Endothelial cell of umbilical vein (primary cell): ENCODE measurements around the gene DXO. TPM values are rescaled to one million over a fixed set of nuclear protein-coding genes. Genes with fewer than 3 reads are reported as not detected.
"Not testable (repeated sequence)": the region's sequence is repeated elsewhere in the genome, so short reads cannot be mapped to it uniquely, and the experiment has no call there.

Experiments
- Bru-seq: library from RNA; stranded (reverse); fragments of 400-500 nt; gene quantifications from one replicate; lab custom pipeline; 2021; lab: Mats Ljungman, UMichigan
- BruChase-seq, 2 experiments: library from RNA; stranded (reverse); fragments of 400-500 nt; gene quantifications; one replicate each; lab custom pipeline; 2021; lab: Mats Ljungman, UMichigan
- BruUV-seq: library from RNA; stranded (reverse); fragments of 400-500 nt; replicated peaks from 2 replicates; lab custom pipeline; 2021; lab: Mats Ljungman, UMichigan
- CTCF ChIA-PET: fragments of 300-600, 350-600 bp; sonication (Branson Sonifier 250); formaldehyde crosslinking; loops from one replicate; lab custom pipeline; 2021; ENCODE audit warnings: antibody characterized with exemption, inconsistent platforms; lab: Charles Lee
- POLR2A ChIA-PET: fragments of 300-600, 350-600 bp; sonication (Branson Sonifier 250); formaldehyde crosslinking; loops from one replicate; lab custom pipeline; 2021; ENCODE audit warnings: antibody characterized with exemption, inconsistent platforms; lab: Charles Lee
- DNase-seq: peaks from one replicate; pipeline ENCODE4 v3.0.0-alpha.2; 2011; ENCODE audit warnings: low read depth, low spot score
- FAIRE-seq: peaks from 2 replicates; lab custom pipeline; 2011; peaks lifted over from hg19 to GRCh38; lab: Jason Lieb, UNC
- H2AFZ ChIP-seq: 2 replicates; pipeline ENCODE4 v1.6.0; 2012; ENCODE audit warnings: low read depth, low read length, control low read depth, inconsistent platforms
- H3K27ac ChIP-seq: 2 replicates; pipeline ENCODE4 v1.5.1; 2011; ENCODE audit warnings: low read depth, mild to moderate bottlenecking, control low read depth, low read length, moderate library complexity; ENCODE audit not compliant: insufficient read depth
- H3K27me3 ChIP-seq, 2 experiments: 2 replicates each; pipeline versions ENCODE4 v1.6.0 to v1.6.1; 2011; ENCODE audit warnings: low read length in 2 of 2, mixed read lengths in 1 of 2; ENCODE audit not compliant: control insufficient read depth in 2 of 2, insufficient read depth in 2 of 2
- H3K36me3 ChIP-seq, 2 experiments: 2 replicates in 1 of 2; 3 replicates in 1 of 2; pipeline ENCODE4 v1.5.1; 2011; ENCODE audit warnings: low read length in 2 of 2, mild to moderate bottlenecking in 1 of 2, moderate library complexity in 1 of 2; ENCODE audit not compliant: control insufficient read depth in 2 of 2, insufficient read depth in 2 of 2; ENCODE audit errors: extremely low read depth in 1 of 2
- H3K4me1 ChIP-seq: 3 replicates; pipeline ENCODE4 v1.5.1; 2011; ENCODE audit warnings: mild to moderate bottlenecking, low read length; ENCODE audit not compliant: control insufficient read depth, insufficient read depth; ENCODE audit errors: extremely low read depth
- H3K4me2 ChIP-seq: 2 replicates; pipeline ENCODE4 v1.6.1; 2011; ENCODE audit warnings: low read length, control low read depth, mixed read lengths; ENCODE audit not compliant: insufficient read depth
- H3K4me3 ChIP-seq, 3 experiments: fragments of 200-600 bp in 1 of 3; sonication (generic), shearing (Covaris generic) in 1 of 3; replicated peaks in 1 of 3; 2 replicates each; pipeline ENCODE4 v1.5.1; 2011 to 2016; ENCODE audit warnings: control low read depth in 3 of 3, low read length in 3 of 3, mild to moderate bottlenecking in 2 of 3, inconsistent platforms in 1 of 3, low read depth in 1 of 3, moderate library complexity in 1 of 3; ENCODE audit not compliant: insufficient read depth in 1 of 3
- H3K79me2 ChIP-seq: 2 replicates; pipeline ENCODE4 v1.6.0; 2012; ENCODE audit warnings: low read length, inconsistent platforms; ENCODE audit not compliant: control insufficient read depth, insufficient read depth
- H3K9ac ChIP-seq: replicated peaks from 2 replicates; pipeline ENCODE3; 2011; ENCODE audit warnings: low read length, control low read depth; ENCODE audit not compliant: insufficient read depth; ENCODE audit errors: extremely low read depth
- H3K9me1 ChIP-seq: replicated peaks from 3 replicates; pipeline ENCODE4 v1.6.0; 2011; ENCODE audit warnings: mild to moderate bottlenecking, low read length; ENCODE audit not compliant: control insufficient read depth, insufficient read depth; ENCODE audit errors: extremely low read depth
- H3K9me3 ChIP-seq: replicated peaks from 2 replicates; pipeline ENCODE4 v1.5.1; 2012; ENCODE audit warnings: low read length, inconsistent platforms; ENCODE audit not compliant: control insufficient read depth, insufficient read depth
- H4K20me1 ChIP-seq: replicated peaks from 2 replicates; pipeline ENCODE3; 2011; ENCODE audit warnings: mild to moderate bottlenecking, low read length; ENCODE audit not compliant: control insufficient read depth, insufficient read depth; ENCODE audit errors: extremely low read depth
- CTCF ChIP-seq, 2 donors: IDR thresholded peaks; 1 replicate in 1 of 2; 2 replicates in 1 of 2; pipeline ENCODE4 v1.5.1; 2011; ENCODE audit warnings: low read length in 2 of 2, mild to moderate bottlenecking in 2 of 2, moderate library complexity in 2 of 2, control low read depth in 1 of 2, inconsistent platforms in 1 of 2, low read depth in 1 of 2; ENCODE audit not compliant: insufficient read depth in 1 of 2; ENCODE audit errors: extremely low read depth in 1 of 2
- EZH2 ChIP-seq: IDR thresholded peaks from 2 replicates; pipeline ENCODE4 v1.6.1; 2012; ENCODE audit warnings: borderline replicate concordance, low read depth, mild to moderate bottlenecking, moderate library complexity, low read length, inconsistent platforms; ENCODE audit not compliant: severe bottlenecking
- FOS ChIP-seq: IDR thresholded peaks from 2 replicates; pipeline ENCODE4 v1.6.1; 2011; ENCODE audit warnings: mild to moderate bottlenecking, low read length, moderate library complexity, borderline replicate concordance; ENCODE audit not compliant: insufficient read depth
- GATA2 ChIP-seq: IDR thresholded peaks from 2 replicates; pipeline ENCODE4 v1.7.0; 2011; ENCODE audit warnings: low read depth, mild to moderate bottlenecking, moderate library complexity, mixed read lengths, low read length; ENCODE audit not compliant: insufficient read length, insufficient read depth
- JUN ChIP-seq: IDR thresholded peaks from 2 replicates; pipeline ENCODE4 v1.6.1; 2011; ENCODE audit warnings: borderline replicate concordance, low read depth; ENCODE audit not compliant: insufficient read length, insufficient read depth
- MYC ChIP-seq: IDR thresholded peaks from one replicate; pipeline ENCODE4 v1.6.1; 2011; ENCODE audit warnings: mild to moderate bottlenecking, low read depth, low read length
- POLR2A ChIP-seq: IDR thresholded peaks from 2 replicates; pipeline ENCODE4 v1.6.1; 2012; ENCODE audit warnings: low read depth, mild to moderate bottlenecking, control low read depth, low read length
- POLR2AphosphoS5 ChIP-seq: IDR thresholded peaks from 2 replicates; pipeline ENCODE4 v1.6.1; 2012; ENCODE audit warnings: low read depth, mild to moderate bottlenecking, control low read depth, low read length, moderate library complexity; ENCODE audit not compliant: insufficient read depth
- dilution Hi-C: fragments of 300-500 bp; cut with MboI; formaldehyde crosslinking; loops from one replicate; pipeline ENCODE4 v1.15.0; 2019; ENCODE audit warnings: low sequenced_read_pairs; ENCODE audit not compliant: extremely low pct_ligation_motif_present
- intact Hi-C: fragments of 100-400 bp; cut with micrococcal nuclease; formaldehyde crosslinking; loops from one replicate; pipeline ENCODE4 v1.10.0; 2022
- long read RNA-seq: library from polyadenylated mRNA; stranded (forward); transcript quantifications from one replicate; pipeline ENCODE4 v2.0.0, GENCODE V29; 2021
- polyA minus RNA-seq, 3 experiments: library from RNA; depleted of rRNA, polyadenylated mRNA; stranded (reverse); fragments of >200 nt; gene quantifications; 1 replicate in 1 of 3; 2 replicates in 2 of 3; pipeline ENCODE4 v1.2.3, GENCODE V29; 2011
- polyA plus RNA-seq, 4 experiments: library from polyadenylated mRNA; depleted of rRNA in 3 of 4; stranded (reverse) in 3 of 4; unstranded in 1 of 4; fragments of >200 nt; gene quantifications; 2 replicates each; pipeline versions ENCODE4 v1.2.1 to v1.2.3, GENCODE V29; 2011 to 2012; ENCODE audit warnings: missing spikeins in 1 of 4
- total RNA-seq: library from RNA; stranded (reverse); gene quantifications from 2 replicates; pipeline ENCODE4 v1.2.3, GENCODE V29; 2021
- TF ChIP-seq, protein P1 (sequence below): IDR thresholded peaks from 2 replicates; pipeline ENCODE4 v1.6.1; 2011; ENCODE audit not compliant: insufficient read depth, insufficient read length

Gene DXO
- 18.0 and 20.7 TPM in 2 replicates for total RNA-seq
- polyA plus RNA-seq, result 34.9 and 37.7 TPM in 2 replicates
- 22.0 and 23.5 TPM in 2 replicates for polyA plus RNA-seq (2011; cell fraction: cytosol; rRNA removed)
- polyA plus RNA-seq (2011; cell fraction: nucleus; rRNA removed), result 86.7 and 107 TPM in 2 replicates
- 12.2 and 15.6 TPM in 2 replicates for polyA plus RNA-seq (2012)
- 17.2 and 18.6 TPM in 2 replicates for polyA minus RNA-seq
- 10.3 TPM for polyA minus RNA-seq (2011; cell fraction: cytosol; rRNA and poly(A)+ RNA removed)
- 22.4 and 25.6 TPM in 2 replicates for polyA minus RNA-seq (2011; cell fraction: nucleus; rRNA and poly(A)+ RNA removed)
- percentile 60 among the genes with signal in this experiment for Bru-seq, nascent RNA
- BruChase-seq, experiment 1, labeled RNA remaining after a 6-hour chase, result percentile 78 among the genes with signal in this experiment
- BruChase-seq, experiment 2, labeled RNA remaining after a 2-hour chase, result percentile 70 among the genes with signal in this experiment
- long read RNA-seq, transcript DXO-201 (7 exons, 1,628 nt), result major isoform, 28 of 56 reads
- long read RNA-seq, partial matches to known transcripts, result 8 of 56 reads
- long read RNA-seq, other reads (novel, unspliced or antisense), result 14 of 56 reads

DNA sequence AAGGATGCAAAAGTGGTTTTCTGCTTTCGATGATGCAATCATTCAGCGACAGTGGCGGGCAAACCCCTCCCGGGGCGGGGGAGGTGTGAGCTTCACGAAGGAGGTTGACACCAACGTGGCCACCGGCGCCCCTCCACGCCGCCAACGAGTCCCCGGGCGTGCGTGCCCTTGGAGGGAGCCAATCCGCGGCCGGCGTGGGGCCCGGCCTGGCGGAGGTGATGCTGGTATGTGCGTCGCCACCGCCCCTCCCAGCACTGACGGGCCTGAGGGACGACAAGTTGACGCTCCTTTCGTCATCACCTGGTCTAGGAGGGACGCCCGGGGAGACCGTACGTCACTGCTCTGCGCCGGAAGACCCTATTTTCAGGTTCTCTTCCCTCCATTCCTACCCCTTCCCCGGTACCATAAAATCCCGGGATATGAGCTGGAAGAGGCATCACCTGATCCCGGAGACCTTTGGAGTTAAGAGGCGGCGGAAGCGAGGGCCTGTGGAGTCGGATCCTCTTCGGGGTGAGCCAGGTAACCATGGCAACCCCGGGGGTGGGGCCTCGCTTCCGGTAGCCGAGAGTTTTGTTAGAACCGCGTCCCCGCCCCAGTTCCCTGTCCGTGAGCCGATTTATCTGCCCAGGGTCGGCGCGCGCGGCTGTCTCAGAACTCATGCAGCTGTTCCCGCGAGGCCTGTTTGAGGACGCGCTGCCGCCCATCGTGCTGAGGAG, at the start of gene DXO:
Gene DXO (minus strand): TSS at position 146 of the 716 bp plus-strand sequence. CDS start 463 bp downstream, outside the sequence.
- Histone ChIP-seq H4K20me1 (no peaks in the 10 kb centered on the region), H3K4me2 (peak within 1 kb of the TSS; percentile 91), H3K9me3 (no peaks in the 10 kb centered on the region), H3K4me1 (peaks cover 17% of the 10 kb centered on the region), H3K4me3 (peak within 1 kb of the TSS; percentile 51 to 73 (median 63)), H3K79me2 (peaks cover 29% of the 10 kb centered on the region), H3K9ac (peak within 1 kb of the TSS; percentile 82), H3K9me1 (no peaks in the 10 kb centered on the region), H3K36me3 (peaks cover 5 to 24% of the 10 kb centered on the region in 2 experiments), H3K27me3 (no peaks in the 10 kb centered on the region), H2AFZ (peak within 1 kb of the TSS; percentile 61), H3K27ac (peak within 1 kb of the TSS; percentile 79)
- ChIA-PET POLR2A (interaction anchor here (0.5 kb wide), 1 partner anchor 371 kb away, joined by 4 read pairs; no protein-coding TSS in a partner anchor), CTCF (interaction anchor here (1.6 kb wide), 2 partner anchors 20 to 896 kb away, joined by 3 to 8 read pairs; no protein-coding TSS in a partner anchor)
- peak; percentile 98 for DNase-seq
- TF ChIP-seq EZH2 (no peak), CTCF (IDR thresholded peaks at IDR 0.05; ENCODE audit: extremely low read depth in 1 of 2, insufficient read depth in 1 of 2, low read depth in 1 of 2, low read length in 2 of 2) (no peak), GATA2 (no peak), MYC (no peak), POLR2AphosphoS5 (peak; percentile 14), POLR2A (no peak), JUN (no peak), FOS (no peak)
- TF ChIP-seq, protein P1, sequence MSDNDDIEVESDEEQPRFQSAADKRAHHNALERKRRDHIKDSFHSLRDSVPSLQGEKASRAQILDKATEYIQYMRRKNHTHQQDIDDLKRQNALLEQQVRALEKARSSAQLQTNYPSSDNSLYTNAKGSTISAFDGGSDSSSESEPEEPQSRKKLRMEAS, result peak; percentile 20
- peak; percentile 91 for FAIRE-seq
- no TSS peak for BruUV-seq
- intact Hi-C loops (loop anchor here (1.0 kb wide), 1 partner anchor 13 kb away; the partner anchor contains the start of gene SKIC2), dilution Hi-C loops (no loop called here)

DNA sequence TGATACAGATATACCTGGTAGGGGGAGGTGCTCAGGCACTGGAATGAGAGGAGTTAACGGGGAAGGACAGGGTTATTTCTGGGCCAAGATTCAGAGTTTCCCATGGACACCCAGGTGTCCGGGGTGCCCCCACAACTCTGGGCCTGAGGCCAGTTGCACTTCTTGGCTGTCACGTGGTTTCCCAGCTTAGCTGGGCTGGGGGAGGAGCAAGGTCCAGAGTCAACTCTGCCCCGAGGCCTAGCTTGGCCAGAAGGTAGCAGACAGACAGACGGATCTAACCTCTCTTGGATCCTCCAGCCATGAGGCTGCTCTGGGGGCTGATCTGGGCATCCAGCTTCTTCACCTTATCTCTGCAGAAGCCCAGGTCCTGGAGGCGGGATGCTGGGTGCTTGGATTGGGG, 42.6 kb upstream of the DXO start, which contains the start of gene C4B:
Gene C4B (plus strand): TSS at position 249 of the 400 bp plus-strand sequence. CDS start 51 bp downstream, at position 300.
- POLR2A ChIA-PET, H3K36me3 ChIP-seq, FAIRE-seq, H3K9me3 ChIP-seq, dilution Hi-C loops, BruUV-seq, H2AFZ ChIP-seq, H3K79me2 ChIP-seq, H3K4me1 ChIP-seq, H3K4me2 ChIP-seq, H3K4me3 ChIP-seq, CTCF ChIA-PET, H4K20me1 ChIP-seq, H3K27ac ChIP-seq, DNase-seq, H3K9ac ChIP-seq, H3K9me1 ChIP-seq, H3K27me3 ChIP-seq, intact Hi-C loops: not testable (repeated sequence)
